H1 (cell line): Measurements from ENCODE around the gene ANK3. TPM values are rescaled to one million over a fixed set of nuclear protein-coding genes. Genes with fewer than 3 reads are reported as not detected.

Experiments
- CTCF ChIA-PET: fragments of 300-600 bp; sonication (Branson Sonifier 250); formaldehyde crosslinking; loops from one replicate; lab custom pipeline; 2021; ENCODE audit not compliant: partially characterized antibody; lab: Charles Lee
- POLR2A ChIA-PET: fragments of 300-600 bp; sonication (Branson Sonifier 250); formaldehyde crosslinking; loops from one replicate; lab custom pipeline; 2021; ENCODE audit warnings: inconsistent platforms; ENCODE audit not compliant: partially characterized antibody; lab: Charles Lee
- DNase-seq, 2 experiments: peaks; one replicate each; pipeline versions ENCODE4 v3.0.0 to v3.0.0-alpha.2; 2010 to 2022; ENCODE audit warnings: low spot score in 2 of 2, low read depth in 1 of 2, mixed read lengths in 1 of 2
- FAIRE-seq: peaks from 2 replicates; lab custom pipeline; 2011; peaks lifted over from hg19 to GRCh38; lab: Jason Lieb, UNC
- H2AFZ ChIP-seq: 2 replicates; pipeline ENCODE4 v1.8.1; 2012; ENCODE audit warnings: low read length, inconsistent platforms
- H2AK5ac ChIP-seq: 2 replicates; pipeline ENCODE4 v1.6.1; 2013; ENCODE audit warnings: low read depth, low read length
- H2BK120ac ChIP-seq: replicated peaks from 2 replicates; pipeline ENCODE3; 2013; ENCODE audit warnings: low read depth, low read length, inconsistent platforms
- H2BK12ac ChIP-seq: 2 replicates; pipeline ENCODE4 v1.6.1; 2013; ENCODE audit warnings: low read depth, low read length
- H2BK15ac ChIP-seq: 2 replicates; pipeline ENCODE4 v1.6.1; 2013; ENCODE audit warnings: low read length
- H2BK20ac ChIP-seq: 2 replicates; pipeline ENCODE4 v1.6.1; 2013; ENCODE audit warnings: low read length
- H2BK5ac ChIP-seq: 2 replicates; pipeline ENCODE4 v1.6.1; 2013; ENCODE audit warnings: low read depth, low read length
- H3K14ac ChIP-seq: 2 replicates; pipeline ENCODE4 v1.6.1; 2013; ENCODE audit warnings: inconsistent platforms; ENCODE audit not compliant: insufficient read length
- H3K18ac ChIP-seq: 2 replicates; pipeline ENCODE4 v1.6.1; 2013; ENCODE audit warnings: low read length; ENCODE audit errors: extremely low read depth
- H3K23ac ChIP-seq: 2 replicates; pipeline ENCODE4 v1.6.1; 2013; ENCODE audit warnings: inconsistent platforms; ENCODE audit not compliant: insufficient read length
- H3K23me2 ChIP-seq: 2 replicates; pipeline ENCODE4 v1.6.1; 2013; ENCODE audit warnings: low read depth, low read length
- H3K27ac ChIP-seq: 2 replicates; pipeline ENCODE4 v1.6.1; 2011; ENCODE audit warnings: low read depth, low read length, inconsistent platforms
- H3K27me3 ChIP-seq, 4 experiments: replicated peaks in 1 of 4; 1 replicate in 1 of 4; 2 replicates in 3 of 4; pipeline versions ENCODE4 v1.6.1 to v1.8.1; 2011 to 2013; ENCODE audit warnings: low read length in 3 of 4, mild to moderate bottlenecking in 3 of 4, inconsistent platforms in 2 of 4, mixed read lengths in 2 of 4, moderate library complexity in 1 of 4; ENCODE audit not compliant: control insufficient read depth in 3 of 4, insufficient read depth in 3 of 4; ENCODE audit errors: extremely low read depth in 1 of 4
- H3K36me3 ChIP-seq, 4 experiments: 2 replicates each; pipeline versions ENCODE4 v1.6.1 to v1.8.1; 2011 to 2013; ENCODE audit warnings: mild to moderate bottlenecking in 4 of 4, low read length in 3 of 4, moderate library complexity in 2 of 4, control low read depth in 1 of 4, inconsistent platforms in 1 of 4; ENCODE audit not compliant: insufficient read depth in 4 of 4, control insufficient read depth in 2 of 4
- H3K4ac ChIP-seq: replicated peaks from 2 replicates; pipeline ENCODE3; 2013; ENCODE audit warnings: low read length, low read depth, mixed read lengths, inconsistent platforms; ENCODE audit not compliant: insufficient read length
- H3K4me1 ChIP-seq, 4 experiments: replicated peaks in 1 of 4; 1 replicate in 1 of 4; 2 replicates in 3 of 4; pipeline versions ENCODE4 v1.6.1 to v1.8.1; 2011 to 2013; ENCODE audit warnings: low read length in 3 of 4, inconsistent platforms in 2 of 4, mixed read lengths in 1 of 4; ENCODE audit not compliant: insufficient read depth in 4 of 4, control insufficient read depth in 3 of 4
- H3K4me2 ChIP-seq, 2 experiments: 2 replicates each; pipeline versions ENCODE4 v1.6.1 to v1.8.1; 2011 to 2013; ENCODE audit warnings: low read depth in 2 of 2, low read length in 2 of 2, control low read depth in 1 of 2, inconsistent platforms in 1 of 2, mild to moderate bottlenecking in 1 of 2; ENCODE audit not compliant: insufficient read depth in 1 of 2
- H3K4me3 ChIP-seq, 4 experiments: fragments of 200-600, 300-600 bp in 1 of 4; sonication (generic), shearing (Covaris generic), sonication (Bioruptor Twin) in 1 of 4; 2 replicates each; pipeline versions ENCODE4 v1.5.1 to v1.8.1; 2011 to 2016; ENCODE audit warnings: low read length in 4 of 4, low read depth in 3 of 4, control low read depth in 2 of 4, inconsistent platforms in 2 of 4, mild to moderate bottlenecking in 2 of 4, mixed read lengths in 1 of 4, moderate library complexity in 1 of 4; ENCODE audit not compliant: insufficient read depth in 2 of 4; ENCODE audit errors: extremely low read depth in 1 of 4
- H3K56ac ChIP-seq: replicated peaks from 2 replicates; pipeline ENCODE3; 2013; ENCODE audit warnings: low read depth, mild to moderate bottlenecking, mixed read lengths, low read length, inconsistent platforms; ENCODE audit not compliant: insufficient read length
- H3K79me1 ChIP-seq: 2 replicates; pipeline ENCODE4 v1.6.1; 2013; ENCODE audit warnings: low read depth, low read length, control low read depth
- H3K79me2 ChIP-seq, 2 experiments: 2 replicates each; pipeline versions ENCODE4 v1.6.1 to v1.8.1; 2012 to 2013; ENCODE audit warnings: low read length in 2 of 2, mild to moderate bottlenecking in 2 of 2, inconsistent platforms in 1 of 2; ENCODE audit not compliant: insufficient read depth in 2 of 2, control insufficient read depth in 1 of 2
- H3K9ac ChIP-seq, 4 experiments: replicated peaks in 1 of 4; 1 replicate in 1 of 4; 2 replicates in 3 of 4; pipeline versions ENCODE4 v1.6.1 to v1.8.1; 2011 to 2013; ENCODE audit warnings: low read depth in 3 of 4, low read length in 3 of 4, control low read depth in 2 of 4, mild to moderate bottlenecking in 2 of 4, moderate library complexity in 2 of 4, inconsistent platforms in 1 of 4; ENCODE audit errors: extremely low read depth in 1 of 4
- H3K9me3 ChIP-seq, 2 experiments: 2 replicates each; pipeline versions ENCODE4 v1.6.1 to v1.8.1; 2012 to 2013; ENCODE audit warnings: mild to moderate bottlenecking in 2 of 2, moderate library complexity in 2 of 2, control low read depth in 1 of 2, inconsistent platforms in 1 of 2, low read depth in 1 of 2, low read length in 1 of 2, mixed read lengths in 1 of 2; ENCODE audit not compliant: insufficient read depth in 2 of 2
- H4K20me1 ChIP-seq, 2 experiments: replicated peaks in 1 of 2; 2 replicates each; pipeline versions ENCODE3 to v1.8.1; 2011 to 2013; ENCODE audit warnings: inconsistent platforms in 2 of 2, low read length in 2 of 2, mild to moderate bottlenecking in 1 of 2; ENCODE audit not compliant: insufficient read depth in 2 of 2, control insufficient read depth in 1 of 2
- H4K5ac ChIP-seq: 2 replicates; pipeline ENCODE4 v1.6.1; 2013; ENCODE audit warnings: low read length, low read depth, mixed read lengths, inconsistent platforms; ENCODE audit not compliant: insufficient read length
- H4K8ac ChIP-seq: 2 replicates; pipeline ENCODE4 v1.8.0; 2013; ENCODE audit warnings: mild to moderate bottlenecking, moderate library complexity, low read length, inconsistent platforms; ENCODE audit not compliant: insufficient read depth; ENCODE audit errors: extremely low read depth
- H4K91ac ChIP-seq: replicated peaks from 2 replicates; pipeline ENCODE3; 2013; ENCODE audit warnings: low read length, mixed read lengths, inconsistent platforms; ENCODE audit not compliant: insufficient read length
- EP300 ChIP-seq, 2 experiments: IDR thresholded peaks; 1 replicate in 1 of 2; 2 replicates in 1 of 2; pipeline ENCODE4 v1.6.1; 2011 to 2012; ENCODE audit warnings: low read depth in 2 of 2, low read length in 2 of 2, mild to moderate bottlenecking in 2 of 2, borderline replicate concordance in 1 of 2, inconsistent platforms in 1 of 2, moderate library complexity in 1 of 2
- PHF8 ChIP-seq: fragments of 200-600 bp; sonication (generic); conservative IDR thresholded peaks from 2 replicates; pipeline ENCODE4 v1.7.1; 2012; ENCODE audit warnings: low read depth, mild to moderate bottlenecking, inconsistent platforms, low read length, moderate library complexity
- WGBS, 2 experiments: shearing (Covaris generic) in 1 of 2; methylation state at CpG; one replicate each; pipeline versions ENCODE4 v1.1.6 to v1.1.7; 2013 to 2015; ENCODE audit warnings: low lambda C conversion rate in 2 of 2, mixed read lengths in 2 of 2, inconsistent platforms in 1 of 2, low coverage in 1 of 2, missing lambda C conversion rate in 1 of 2; ENCODE audit not compliant: insufficient replicate concordance in 2 of 2, insufficient coverage in 1 of 2, insufficient read length in 1 of 2; ENCODE audit errors: extremely low coverage in 1 of 2, missing lambda C conversion rate in 1 of 2; 5-methylcytosine and 5-hydroxymethylcytosine counted together
- polyA plus RNA-seq, 7 experiments: library from polyadenylated mRNA; depleted of rRNA in 3 of 7; stranded (reverse) in 5 of 7; unstranded in 2 of 7; fragments of >200 nt in 5 of 7; fragments of 200-250 nt in 2 of 7; gene quantifications; 1 replicate in 5 of 7; 2 replicates in 1 of 7; 4 replicates in 1 of 7; pipeline versions ENCODE4 v1.2.1 to v1.2.3, GENCODE V29; 2011 to 2013; ENCODE audit warnings: missing spikeins in 2 of 7, mixed read lengths in 2 of 7
- total RNA-seq: library from RNA; stranded (reverse); fragmentation: NEBNext Ultra II Directional; extraction: Animal tissue kit (Norgen Biotek cat#: 25700); gene quantifications from 2 replicates; pipeline ENCODE4 v1.2.1, GENCODE V29; 2021
- TF ChIP-seq, protein P1 (sequence below): IDR thresholded peaks from 2 replicates; pipeline ENCODE4 v1.6.1; 2012; ENCODE audit warnings: low read length, inconsistent platforms
- TF ChIP-seq, protein P2 (sequence below): IDR thresholded peaks from 2 replicates; pipeline ENCODE4 v1.6.1; 2011; ENCODE audit warnings: low read length, improper control_type of control experiment
- TF ChIP-seq, protein P3 (sequence below), 3 experiments: IDR thresholded peaks; 1 replicate in 2 of 3; 2 replicates in 1 of 3; pipeline versions ENCODE4 v1.5.1 to v1.6.1; 2011; ENCODE audit warnings: low read length in 3 of 3, mild to moderate bottlenecking in 3 of 3, inconsistent platforms in 2 of 3, low read depth in 1 of 3, moderate library complexity in 1 of 3; ENCODE audit not compliant: insufficient read depth in 1 of 3; ENCODE audit errors: control extremely low read depth in 1 of 3

ANK3 gene
- total and polyA plus RNA-seq, 2 of the 8 experiments (the other 6 are each of a cell fraction or from before 2014, with no cell fraction given), result 18.1 to 67.9 TPM

DNA sequence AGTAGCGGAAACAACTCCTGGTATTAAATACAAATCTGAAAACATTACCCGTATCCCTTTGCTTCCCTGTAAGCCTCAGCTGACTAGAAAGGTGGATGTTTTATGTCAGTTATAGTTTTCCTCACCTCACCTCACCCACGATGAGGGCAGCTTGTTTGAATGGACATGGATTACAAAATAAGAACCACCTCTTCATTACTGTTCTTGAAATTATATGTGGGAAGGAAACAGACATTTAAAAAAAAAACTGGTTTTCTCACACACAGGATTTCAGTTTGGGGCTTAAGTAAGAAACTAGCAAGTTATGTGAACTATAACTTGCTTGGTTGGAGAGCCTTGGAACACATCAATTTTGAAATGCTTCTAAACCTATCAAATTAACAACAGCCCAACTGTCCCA lies 250.4 kb downstream of the ANK3 start:
- peak overlapping the region; percentile 63; the same call in 1 of the 2 replicates for H2BK12ac ChIP-seq
- no peak overlapping the region for H3K56ac ChIP-seq
- no peaks in the 10 kb centered on the region for H3K9me3 ChIP-seq
- no peaks in the 10 kb centered on the region for H4K20me1 ChIP-seq
- H4K5ac ChIP-seq, result no peak overlapping the region
- H2AK5ac ChIP-seq, result no peak overlapping the region
- no peaks in the 10 kb centered on the region for H3K79me1 ChIP-seq
- H3K23ac ChIP-seq, result no peak overlapping the region
- DNase-seq (no peak), FAIRE-seq (no peak)
- H4K8ac ChIP-seq, result no peak overlapping the region
- peaks cover 0 to 16% of the 10 kb centered on the region in 2 experiments; a peak in 2 of 4 replicates for H3K79me2 ChIP-seq
- H3K18ac ChIP-seq, result no peak overlapping the region
- peak overlapping the region; percentile 34; the same call in 1 of the 2 replicates for H3K27ac ChIP-seq
- no peak overlapping the region for H4K91ac ChIP-seq
- H3K36me3 ChIP-seq, result peaks cover 0 to under 1% (median 0%) of the 10 kb centered on the region in 4 experiments; a peak in 1 of 8 replicates
- H3K4me2 ChIP-seq, result peak overlapping the region; percentile 70 to 93
- no peak overlapping the region for H2BK120ac ChIP-seq
- ChIA-PET POLR2A (interaction anchor here (1.1 to 2.5 kb wide), 8 partner anchors 9 to 231 kb away, joined by 3 to 23 read pairs (median 4); no protein-coding TSS in a partner anchor), CTCF (interaction anchor here (0.8 to 1.9 kb wide), 5 partner anchors 12 to 70 kb away, joined by 3 to 12 read pairs (median 4); no protein-coding TSS in a partner anchor)
- H2BK5ac ChIP-seq, result peak overlapping the region; percentile 35; the same call in 1 of the 2 replicates
- H3K4ac ChIP-seq, result no peak overlapping the region
- H3K9ac ChIP-seq, result peak overlapping the region; percentile 14 to 76 (median 46); a peak in 6 of 7 replicates
- no peak overlapping the region for H2AFZ ChIP-seq
- 41% methylated on average over 3 of the region's 3 CpGs; no CpG with 5 or more reads in 1 of the 2 experiments for WGBS, 2 experiments
- no peak overlapping the region for H3K14ac ChIP-seq
- peaks cover 4% of the 10 kb centered on the region for H3K23me2 ChIP-seq
- H2BK20ac ChIP-seq, result no peak overlapping the region
- no peaks in the 10 kb centered on the region for H3K27me3 ChIP-seq
- no peak overlapping the region for H2BK15ac ChIP-seq
- peaks cover 0 to 10% (median 4%) of the 10 kb centered on the region in 4 experiments; a peak in 2 of 7 replicates for H3K4me1 ChIP-seq
- peak overlapping the region; percentile 52 to 82 (median 68); a peak in 7 of 8 replicates for H3K4me3 ChIP-seq
- TF ChIP-seq, protein P1, sequence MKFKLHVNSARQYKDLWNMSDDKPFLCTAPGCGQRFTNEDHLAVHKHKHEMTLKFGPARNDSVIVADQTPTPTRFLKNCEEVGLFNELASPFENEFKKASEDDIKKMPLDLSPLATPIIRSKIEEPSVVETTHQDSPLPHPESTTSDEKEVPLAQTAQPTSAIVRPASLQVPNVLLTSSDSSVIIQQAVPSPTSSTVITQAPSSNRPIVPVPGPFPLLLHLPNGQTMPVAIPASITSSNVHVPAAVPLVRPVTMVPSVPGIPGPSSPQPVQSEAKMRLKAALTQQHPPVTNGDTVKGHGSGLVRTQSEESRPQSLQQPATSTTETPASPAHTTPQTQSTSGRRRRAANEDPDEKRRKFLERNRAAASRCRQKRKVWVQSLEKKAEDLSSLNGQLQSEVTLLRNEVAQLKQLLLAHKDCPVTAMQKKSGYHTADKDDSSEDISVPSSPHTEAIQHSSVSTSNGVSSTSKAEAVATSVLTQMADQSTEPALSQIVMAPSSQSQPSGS, result no peak
- TF ChIP-seq, protein P2, sequence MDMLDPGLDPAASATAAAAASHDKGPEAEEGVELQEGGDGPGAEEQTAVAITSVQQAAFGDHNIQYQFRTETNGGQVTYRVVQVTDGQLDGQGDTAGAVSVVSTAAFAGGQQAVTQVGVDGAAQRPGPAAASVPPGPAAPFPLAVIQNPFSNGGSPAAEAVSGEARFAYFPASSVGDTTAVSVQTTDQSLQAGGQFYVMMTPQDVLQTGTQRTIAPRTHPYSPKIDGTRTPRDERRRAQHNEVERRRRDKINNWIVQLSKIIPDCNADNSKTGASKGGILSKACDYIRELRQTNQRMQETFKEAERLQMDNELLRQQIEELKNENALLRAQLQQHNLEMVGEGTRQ, result no peak
- TF ChIP-seq, protein P3, sequence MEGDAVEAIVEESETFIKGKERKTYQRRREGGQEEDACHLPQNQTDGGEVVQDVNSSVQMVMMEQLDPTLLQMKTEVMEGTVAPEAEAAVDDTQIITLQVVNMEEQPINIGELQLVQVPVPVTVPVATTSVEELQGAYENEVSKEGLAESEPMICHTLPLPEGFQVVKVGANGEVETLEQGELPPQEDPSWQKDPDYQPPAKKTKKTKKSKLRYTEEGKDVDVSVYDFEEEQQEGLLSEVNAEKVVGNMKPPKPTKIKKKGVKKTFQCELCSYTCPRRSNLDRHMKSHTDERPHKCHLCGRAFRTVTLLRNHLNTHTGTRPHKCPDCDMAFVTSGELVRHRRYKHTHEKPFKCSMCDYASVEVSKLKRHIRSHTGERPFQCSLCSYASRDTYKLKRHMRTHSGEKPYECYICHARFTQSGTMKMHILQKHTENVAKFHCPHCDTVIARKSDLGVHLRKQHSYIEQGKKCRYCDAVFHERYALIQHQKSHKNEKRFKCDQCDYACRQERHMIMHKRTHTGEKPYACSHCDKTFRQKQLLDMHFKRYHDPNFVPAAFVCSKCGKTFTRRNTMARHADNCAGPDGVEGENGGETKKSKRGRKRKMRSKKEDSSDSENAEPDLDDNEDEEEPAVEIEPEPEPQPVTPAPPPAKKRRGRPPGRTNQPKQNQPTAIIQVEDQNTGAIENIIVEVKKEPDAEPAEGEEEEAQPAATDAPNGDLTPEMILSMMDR (IDR thresholded peaks at IDR 0.05; ENCODE audit: control extremely low read depth in 1 of 3, insufficient read depth in 1 of 3, low read depth in 1 of 3, low read length in 3 of 3), result no peak
- TF ChIP-seq EP300 (IDR thresholded peaks at IDR 0.05; ENCODE audit: borderline replicate concordance in 1 of 2, low read depth in 2 of 2, low read length in 2 of 2) (0 out of 3 replicates have a peak, but pooled peaks of 1 of the 2 experiments have one; percentile 12), PHF8 (no peak)
